Heart left ventricle (tissue), 16 donors: ENCODE measurements around the gene STXBP1. TPM values are rescaled to one million over a fixed set of nuclear protein-coding genes. Genes with fewer than 3 reads are reported as not detected.

Experiments
- ATAC-seq, 4 donors: fragments of 200-7000 bp; cut with Tn5 transposase; one replicate each; pipeline ENCODE4 v1.9.1; 2020 to 2022; ENCODE audit warnings: moderate library complexity in 4 of 4, mild to moderate bottlenecking in 3 of 4, moderate number of reproducible peaks in 1 of 4
- DNase-seq, 5 donors: peaks; one replicate each; pipeline ENCODE4 v3.0.0-alpha.2; 2020
- H3K27ac ChIP-seq, 12 donors: fragments of 200-600 bp; sonication (generic) in 4 of 12; one replicate each; pipeline versions ENCODE4 v1.5.0 to v1.8.0; 2016 to 2022; ENCODE audit warnings: mild to moderate bottlenecking in 2 of 12
- H3K27me3 ChIP-seq, 9 donors: fragments of 200-600 bp; sonication (generic) in 2 of 9; one replicate each; pipeline versions ENCODE4 v1.5.1 to v1.8.0; 2016 to 2022; ENCODE audit warnings: mild to moderate bottlenecking in 3 of 9
- H3K36me3 ChIP-seq, 9 donors: fragments of 200-600 bp; sonication (generic) in 2 of 9; one replicate each; pipeline versions ENCODE4 v1.5.0 to v1.8.0; 2018 to 2022; ENCODE audit warnings: mild to moderate bottlenecking in 2 of 9
- H3K4me1 ChIP-seq, 12 donors: fragments of 200-600 bp; sonication (generic) in 4 of 12; one replicate each; pipeline versions ENCODE4 v1.5.0 to v1.8.0; 2016 to 2022; ENCODE audit warnings: mild to moderate bottlenecking in 3 of 12
- H3K4me3 ChIP-seq, 12 donors: fragments of 200-600 bp; sonication (generic) in 4 of 12; one replicate each; pipeline versions ENCODE4 v1.5.0 to v1.8.0; 2017 to 2022; ENCODE audit warnings: mild to moderate bottlenecking in 9 of 12, moderate library complexity in 4 of 12
- H3K9me3 ChIP-seq, 12 donors: fragments of 200-600 bp; sonication (generic) in 4 of 12; one replicate each; pipeline versions ENCODE4 v1.5.0 to v1.8.0; 2016 to 2022; ENCODE audit warnings: mild to moderate bottlenecking in 1 of 12
- CTCF ChIP-seq, 12 donors: fragments of 200-600 bp; sonication (generic) in 4 of 12; IDR thresholded peaks; one replicate each; pipeline versions ENCODE4 v1.5.0 to v1.8.0; 2018 to 2022; ENCODE audit warnings: antibody characterized with exemption in 12 of 12, mild to moderate bottlenecking in 5 of 12
- POLR2A ChIP-seq, 2 donors: fragments of 450-650 bp; IDR thresholded peaks; one replicate each; pipeline ENCODE4 v1.6.1; 2017; ENCODE audit warnings: antibody characterized with exemption in 2 of 2, mild to moderate bottlenecking in 2 of 2, moderate library complexity in 2 of 2
- WGBS, 4 donors: extraction: QIAGEN DNeasy Blood & Tissue Kit in 2 of 4; methylation state at CpG; one replicate each; pipeline versions ENCODE4 v1.1.5 to v1.1.7; 2013 to 2018; 5-methylcytosine and 5-hydroxymethylcytosine counted together
- intact Hi-C, 10 donors: fragments of 100-400 bp; cut with DNase I; formaldehyde crosslinking; loops; one replicate each; pipeline versions ENCODE4 v1.11.1 to v1.14.2; 2022
- polyA plus RNA-seq, 2 donors: library from polyadenylated mRNA; stranded (reverse); fragments of 200-250 nt; gene quantifications; one replicate each; pipeline ENCODE4 v1.2.3, GENCODE V29; 2013
- total RNA-seq, 9 donors: library from RNA; depleted of rRNA in 2 of 9; stranded (reverse); fragments of >200 nt in 2 of 9; fragmentation: NEBNext Ultra II Directional in 3 of 9; extraction: Animal tissue kit (Norgen Biotek cat#: 25700) in 3 of 9; gene quantifications; one replicate each; pipeline versions ENCODE4 v1.1.0 to v1.2.4, GENCODE V29; 2016 to 2023
- donor health status: ischemic (EF 13 %, LVEDD 7.1; RV severe dilation, severe dysfunction).
- donor health status: healthy with polysubstance abuse.
- donor health status: DM: no; HTN: yes; CAD: no.
- donor health status: DM: no; HTN: no; CAD: no.
- donor health status: ischemic (EF 25% LVEDD 6.9; RV normal size, moderate dysfunction).
- donor health status: ischemic (EF 25% LVEDD 5.7; RV mildly dilated, moderate dysfunction).
- donor health status: healthy.
- donor health status: DM: yes; HTN: yes; CAD: no.
- donor health status: ischemic (EF 35%, LVEDD 5.7; RV mildly dilated, moderate dysfunction).
- donor health status: nonischemic (EF 11% LVEDD 7.7; RV severe dilation, severe dysfunction).
- donor health status: DM: yes; HTN: yes; CAD: no.
- donor health status: PGD.
- donor health status: ischemic (EF 29% LVEDD 5.4; RV normal size, mild dysfunction).
- donor health status: nonischemic (EF 23%, LVEDD 6.1; RV moderate dilation, normal function).

The STXBP1 gene
- total and polyA plus RNA-seq, 11 donors: 14.0 to 102 (median 44.5) TPM

DNA sequence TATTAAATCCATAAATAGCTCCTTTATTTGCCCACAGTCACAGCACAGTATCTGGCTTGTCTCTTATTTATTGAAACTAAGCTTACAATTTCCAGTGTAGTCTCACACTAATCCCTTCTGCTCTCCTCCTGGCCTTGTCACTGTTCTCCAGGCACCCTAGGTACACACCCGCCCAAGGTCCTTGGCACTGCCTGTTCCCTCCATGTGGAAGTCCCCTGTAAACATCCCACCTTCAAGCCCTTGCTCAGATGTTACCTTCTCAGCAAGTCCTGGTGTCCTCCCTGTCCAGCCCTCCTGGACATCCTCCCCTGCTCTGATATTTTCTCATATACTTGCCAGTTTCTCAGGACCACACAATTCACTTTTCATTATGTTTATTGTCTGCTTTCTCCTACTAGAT lies 50.5 kb downstream of the STXBP1 start:
- 92 to 98% (median 95%) methylated on average over 1 of the region's 1 CpG for WGBS, 4 donors
- TF ChIP-seq POLR2A (IDR thresholded peaks at IDR 0.05) (no peak), CTCF (IDR thresholded peaks at IDR 0.05) (no peak)
- ATAC-seq: peak in 1 of 4 donors; percentile 29
- intact Hi-C loops: loop anchor here in 1 of 10 donors (10.0 kb wide), 1 partner anchor 48 kb away; the partner anchor contains the start of gene STXBP1
- Histone ChIP-seq H3K4me3 (no peak overlapping the region), H3K4me1 (peaks cover 0 to 15% (median 0%) of the 10 kb centered on the region in 12 donors), H3K27ac (no peak overlapping the region), H3K9me3 (no peaks in the 10 kb centered on the region), H3K36me3 (peaks cover 0 to 99% (median 73%) of the 10 kb centered on the region in 9 donors), H3K27me3 (no peaks in the 10 kb centered on the region)
- no peak for DNase-seq

GRCh38 chr9:127664324-127664677 lies 52.2 kb downstream of the STXBP1 start:
- peak overlapping the region in 3 of 12 donors; percentile 1 to 23 (median 21) for H3K27ac ChIP-seq
- peaks cover 0 to 99% (median 86%) of the 10 kb centered on the region in 9 donors for H3K36me3 ChIP-seq
- DNase-seq: no peak
- WGBS, 4 donors: 88 to 95% (median 93%) methylated on average over 6 to 7 of the region's 7 CpGs
- H3K4me1 ChIP-seq: peaks cover 0 to 15% (median 0%) of the 10 kb centered on the region in 12 donors
- TF ChIP-seq POLR2A (IDR thresholded peaks at IDR 0.05) (no peak), CTCF (IDR thresholded peaks at IDR 0.05) (no peak)
- no peaks in the 10 kb centered on the region for H3K9me3 ChIP-seq
- no peak overlapping the region for H3K4me3 ChIP-seq
- peak in 2 of 4 donors; percentile 20 to 24 for ATAC-seq
- intact Hi-C loops: loop anchor here in 1 of 10 donors (10.0 kb wide), 1 partner anchor 50 kb away; the partner anchor contains the start of gene STXBP1
- no peaks in the 10 kb centered on the region for H3K27me3 ChIP-seq

- DNase-seq: no peak
- H3K4me1 ChIP-seq: peaks cover 0 to 15% (median 0%) of the 10 kb centered on the region in 12 donors
- H3K27me3 ChIP-seq: no peaks in the 10 kb centered on the region
- peaks cover 0 to 99% (median 87%) of the 10 kb centered on the region in 9 donors for H3K36me3 ChIP-seq
- no peak for TF ChIP-seq CTCF (IDR thresholded peaks at IDR 0.05)
- TF ChIP-seq POLR2A (IDR thresholded peaks at IDR 0.05): no peak
- no peak overlapping the region for H3K4me3 ChIP-seq
- H3K9me3 ChIP-seq: no peaks in the 10 kb centered on the region
- intact Hi-C loops: loop anchor here in 2 of 10 donors (5.0 to 10.0 kb wide), 2 partner anchors 50 to 67 kb away; partner anchors contain the start of gene STXBP1 (in 1 of the 2)
- WGBS, 4 donors: 67 to 79% (median 75%) methylated on average over 8 to 10 of the region's 10 CpGs
- ATAC-seq: peak in 2 of 4 donors; percentile 55 to 57
- peak overlapping the region in 3 of 12 donors; percentile 17 to 23 (median 21) for H3K27ac ChIP-seq
Observed at GRCh38 chr9:127664678-127665507, 52.8 kb downstream of the STXBP1 start.
